ENCODE results near the gene ACAP3.

ACAP3 gene

DNA sequence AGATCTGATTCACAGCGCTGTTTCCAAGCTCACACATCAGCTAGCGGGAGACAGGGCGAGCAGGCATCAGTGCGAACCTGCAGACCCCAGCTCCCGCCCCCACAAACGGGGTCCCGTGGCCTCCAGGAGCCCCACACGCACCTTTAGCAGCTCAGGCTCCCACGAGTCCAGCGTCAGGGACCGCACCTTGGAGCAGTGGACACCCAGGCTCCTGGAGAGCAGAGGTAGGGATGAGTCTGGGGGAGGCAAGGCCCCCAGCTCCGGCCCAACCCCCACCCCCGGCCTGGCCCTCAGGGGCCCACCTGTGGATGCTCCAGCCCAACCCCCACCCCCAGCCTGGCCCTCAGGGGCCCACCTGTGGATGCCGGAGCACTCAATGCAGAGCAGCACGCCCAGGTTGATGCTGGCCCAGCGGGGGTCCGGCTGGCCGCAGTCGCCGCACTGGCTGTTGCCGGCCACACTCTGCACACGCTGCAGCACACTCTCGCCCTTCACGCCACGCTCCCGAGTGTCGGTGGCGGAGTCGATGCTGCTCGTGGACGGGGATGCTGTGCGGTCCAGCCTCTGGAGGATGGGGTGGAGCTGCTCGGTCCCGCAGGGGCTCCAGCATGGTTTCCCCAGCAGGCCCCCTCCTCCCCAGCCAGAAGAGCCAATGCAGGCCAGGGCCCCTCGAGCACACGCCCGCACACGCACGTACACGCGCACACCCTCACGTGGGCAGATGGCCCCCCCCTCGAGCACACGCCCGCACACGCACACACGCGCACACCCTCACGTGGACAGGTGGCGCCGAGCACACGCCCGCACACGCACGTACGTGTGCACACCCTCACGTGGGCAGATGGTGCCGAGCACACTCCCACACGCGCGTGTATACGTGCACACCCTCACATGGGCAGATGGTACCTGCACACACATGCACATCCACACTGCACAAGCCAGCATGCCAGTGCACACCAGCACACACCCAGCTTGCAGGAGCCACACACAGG is 11.4 kb downstream of the ACAP3 start:
- no peak for TF ChIP-seq CTCF (IDR thresholded peaks at IDR 0.05)

DNA sequence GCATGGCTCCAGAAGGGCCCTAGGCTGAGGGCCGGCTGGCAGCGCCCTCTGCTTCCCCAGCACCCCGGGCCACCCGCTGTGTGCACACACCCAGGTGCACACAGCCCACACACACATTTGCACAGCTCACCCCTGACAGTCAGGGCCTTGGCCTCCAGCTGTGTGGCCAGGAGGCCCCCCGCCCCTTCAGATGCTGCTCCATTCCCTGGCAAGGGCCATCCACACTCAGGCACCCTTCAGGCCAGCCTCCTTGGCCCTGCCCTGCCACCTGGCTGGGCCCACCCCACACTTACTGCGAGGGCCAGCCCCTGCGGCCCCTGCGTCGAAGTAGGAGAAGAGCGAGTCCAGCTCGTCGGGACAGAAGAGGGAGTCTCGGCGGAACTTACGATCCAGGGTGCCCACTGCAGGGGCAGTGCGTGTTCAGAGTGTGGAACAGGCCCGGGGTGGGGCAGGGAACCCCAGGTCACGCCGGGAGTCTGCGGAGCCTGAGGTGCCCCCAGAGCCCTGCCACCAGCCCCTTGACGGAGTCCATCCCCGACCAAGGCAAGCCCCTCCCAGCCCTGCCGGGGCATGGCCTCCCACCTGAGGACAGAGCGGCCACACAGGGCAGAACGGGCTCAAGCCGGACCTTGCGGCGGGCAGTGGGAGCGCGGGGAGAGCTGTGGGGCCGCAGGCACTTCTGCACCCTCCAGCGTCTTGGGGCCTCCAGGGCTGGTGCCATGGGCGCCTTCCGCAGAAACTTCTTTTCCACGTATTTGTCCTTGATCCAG is 12.4 kb downstream of the ACAP3 start:
- no peak for TF ChIP-seq CTCF (IDR thresholded peaks at IDR 0.05)

GRCh38 chr1:1294250-1294890 is 13.4 kb downstream of the ACAP3 start:
- no peak for TF ChIP-seq CTCF (IDR thresholded peaks at IDR 0.05)

- TF ChIP-seq CTCF (IDR thresholded peaks at IDR 0.05), result no peak
Measured at GRCh38 chr1:1293263-1294249, 14.2 kb downstream of the ACAP3 start.

- TF ChIP-seq CTCF (IDR thresholded peaks at IDR 0.05), result no peak
Measured at GRCh38 chr1:1292851-1293250, 14.9 kb downstream of the ACAP3 start.

GRCh38 chr1:1292442-1292779 is 15.3 kb downstream of the ACAP3 start:
- no peak for TF ChIP-seq CTCF (IDR thresholded peaks at IDR 0.05)

All from LNCAP (cell line).